Vagina (tissue), 2 donors: ENCODE data around the gene CLDN16.

Experiments used
- POLR2A ChIP-seq, 2 donors: fragments of 450-650 bp; IDR thresholded peaks; one replicate each; pipeline ENCODE4 v1.6.1; 2017; ENCODE audit warnings: antibody characterized with exemption in 2 of 2, mild to moderate bottlenecking in 2 of 2, moderate library complexity in 2 of 2
- POLR2AphosphoS5 ChIP-seq, 2 donors: sonication (generic); formaldehyde crosslinking; IDR thresholded peaks; one replicate each; pipeline ENCODE4 v1.9.0; 2017; ENCODE audit warnings: antibody characterized with exemption in 2 of 2, mild to moderate bottlenecking in 2 of 2, low read depth in 1 of 2; ENCODE audit not compliant: insufficient read depth in 1 of 2
- TF ChIP-seq, protein P1 (sequence below), 3 experiments: fragments of 450-650 bp in 2 of 3; fragments of 200-600 bp in 1 of 3; sonication (generic) in 1 of 3; IDR thresholded peaks; one replicate each; pipeline ENCODE4 v1.5.1; 2017 to 2019; ENCODE audit warnings: antibody characterized with exemption in 3 of 3, mild to moderate bottlenecking in 2 of 3, moderate library complexity in 2 of 3

DNA sequence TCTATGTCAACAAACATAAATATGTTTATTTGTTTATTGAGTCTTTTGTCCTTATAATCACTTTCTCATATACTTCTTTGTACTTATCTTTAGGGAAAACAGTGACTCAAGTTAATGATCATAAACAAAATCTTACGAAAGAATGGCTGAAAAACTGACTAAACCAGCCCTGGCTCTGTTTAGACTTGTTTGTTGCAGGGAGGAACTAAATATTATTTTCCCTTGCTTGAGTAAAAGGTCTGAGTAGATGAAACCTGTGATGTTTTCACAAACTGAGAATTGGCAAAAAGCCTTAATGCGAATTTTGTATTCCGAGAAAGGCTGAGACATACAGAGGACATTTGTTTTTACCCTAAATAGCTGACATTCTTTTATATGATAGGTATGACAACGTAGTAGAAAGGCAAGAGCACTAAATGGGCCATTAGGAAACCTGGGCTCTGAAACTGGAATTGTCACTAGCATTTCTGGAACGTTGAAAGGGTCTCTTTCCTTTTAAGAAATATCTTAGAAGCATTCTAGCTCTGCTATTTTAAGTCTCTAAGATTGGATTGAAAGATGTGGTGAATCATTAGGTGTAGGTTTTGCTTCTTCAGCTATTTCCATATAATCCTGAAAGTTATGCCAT lies 18.2 kb upstream of the CLDN16 start:
- TF ChIP-seq, protein P1, sequence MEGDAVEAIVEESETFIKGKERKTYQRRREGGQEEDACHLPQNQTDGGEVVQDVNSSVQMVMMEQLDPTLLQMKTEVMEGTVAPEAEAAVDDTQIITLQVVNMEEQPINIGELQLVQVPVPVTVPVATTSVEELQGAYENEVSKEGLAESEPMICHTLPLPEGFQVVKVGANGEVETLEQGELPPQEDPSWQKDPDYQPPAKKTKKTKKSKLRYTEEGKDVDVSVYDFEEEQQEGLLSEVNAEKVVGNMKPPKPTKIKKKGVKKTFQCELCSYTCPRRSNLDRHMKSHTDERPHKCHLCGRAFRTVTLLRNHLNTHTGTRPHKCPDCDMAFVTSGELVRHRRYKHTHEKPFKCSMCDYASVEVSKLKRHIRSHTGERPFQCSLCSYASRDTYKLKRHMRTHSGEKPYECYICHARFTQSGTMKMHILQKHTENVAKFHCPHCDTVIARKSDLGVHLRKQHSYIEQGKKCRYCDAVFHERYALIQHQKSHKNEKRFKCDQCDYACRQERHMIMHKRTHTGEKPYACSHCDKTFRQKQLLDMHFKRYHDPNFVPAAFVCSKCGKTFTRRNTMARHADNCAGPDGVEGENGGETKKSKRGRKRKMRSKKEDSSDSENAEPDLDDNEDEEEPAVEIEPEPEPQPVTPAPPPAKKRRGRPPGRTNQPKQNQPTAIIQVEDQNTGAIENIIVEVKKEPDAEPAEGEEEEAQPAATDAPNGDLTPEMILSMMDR (IDR thresholded peaks at IDR 0.05) = no peak
- TF ChIP-seq POLR2AphosphoS5 (IDR thresholded peaks at IDR 0.05; ENCODE audit: insufficient read depth in 1 of 2, low read depth in 1 of 2) (peak in 1 of 2 donors; percentile 90), POLR2A (IDR thresholded peaks at IDR 0.05) (no peak)
